Activated CD8-positive, alpha-beta memory T cell treated with anti-CD3 and anti-CD28 coated beads, Interleukin-2, amount 50 U/mL, for 24 hours (primary cell): Measurements from ENCODE around the gene TFB2M.

ENCODE experiments used
- DNase-seq: peaks from one replicate; pipeline ENCODE4 v3.0.0-alpha.2; 2020; ENCODE audit errors: extremely low read depth

Gene TFB2M

DNA sequence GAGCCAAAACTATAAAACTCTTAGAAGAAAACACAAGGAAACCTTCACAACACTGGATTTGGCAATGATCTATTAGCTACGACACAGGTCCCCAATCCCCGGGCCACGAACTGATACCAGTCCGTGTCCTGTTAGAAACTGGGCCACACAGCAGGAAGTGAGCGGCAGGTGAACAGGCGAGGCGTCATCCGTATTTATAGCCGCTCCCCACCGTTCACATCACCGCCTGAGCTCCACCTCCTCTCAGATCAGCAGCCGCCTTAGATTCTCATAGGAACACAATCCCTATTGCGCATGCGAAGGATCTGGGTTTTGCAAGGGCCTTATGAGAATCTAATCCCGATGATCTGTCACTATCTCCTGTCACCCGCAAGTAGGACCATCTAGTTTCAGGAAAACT, 11.9 kb downstream of the TFB2M start:
- DNase-seq = no peak

DNA sequence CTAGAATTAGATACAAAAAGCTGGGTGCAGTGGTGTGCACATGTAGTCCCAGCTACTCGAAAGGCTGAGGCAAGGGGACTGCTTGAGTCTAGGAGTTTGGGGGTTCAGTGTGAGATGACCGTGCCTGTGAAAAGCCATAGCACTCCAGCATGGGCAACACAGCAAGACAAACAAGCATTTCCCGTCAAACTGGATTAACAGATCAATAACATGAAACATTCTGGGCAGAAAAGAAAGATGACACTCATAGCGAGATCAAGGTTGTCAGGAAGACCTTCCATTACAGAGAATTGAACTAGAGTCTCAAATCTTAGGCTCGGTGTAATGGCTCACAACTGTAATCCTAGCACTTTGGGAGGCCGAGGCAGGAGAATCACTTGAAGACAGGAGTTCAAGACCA, 14.0 kb downstream of the TFB2M start:
- DNase-seq = no peak

DNA sequence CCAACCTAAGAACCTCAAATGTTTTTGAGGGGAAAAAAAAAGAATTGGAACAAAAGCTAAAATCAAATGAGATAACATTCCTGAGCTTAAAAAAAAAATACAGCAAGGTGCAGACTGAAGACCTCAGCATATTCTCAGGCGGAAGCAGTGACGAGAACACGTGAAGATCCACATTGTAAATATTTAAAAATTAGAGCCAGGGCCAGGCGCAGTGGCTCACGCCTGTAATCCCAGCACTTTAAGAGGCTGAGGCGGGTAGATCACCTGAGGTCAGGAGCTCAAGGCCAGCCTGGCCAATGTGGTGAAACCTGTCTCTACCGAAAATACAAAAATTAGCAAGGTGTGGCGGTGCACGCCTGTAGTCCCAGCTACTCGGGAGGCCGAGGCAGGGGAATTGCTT, 15.7 kb downstream of the TFB2M start:
- no peak for DNase-seq

DNA sequence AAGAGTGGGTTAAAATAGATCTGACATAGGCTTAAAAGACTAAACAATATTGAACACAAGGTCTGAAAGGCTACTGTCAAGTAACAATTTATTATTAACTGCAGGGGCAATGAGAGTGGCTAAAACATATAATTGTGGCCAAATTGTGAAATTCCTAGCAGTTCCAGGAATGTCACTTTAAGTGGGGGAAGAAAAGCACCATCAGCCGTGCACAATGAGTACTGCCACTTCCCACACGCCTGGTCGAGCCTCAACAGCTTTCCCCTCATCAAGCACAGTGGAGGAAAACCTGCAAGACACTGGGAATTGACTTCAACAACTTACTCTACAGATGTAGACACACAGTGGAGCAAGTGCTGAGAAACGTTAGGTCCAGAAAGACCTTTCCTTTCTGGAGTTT, 16.4 kb downstream of the TFB2M start:
- no peak for DNase-seq

DNA sequence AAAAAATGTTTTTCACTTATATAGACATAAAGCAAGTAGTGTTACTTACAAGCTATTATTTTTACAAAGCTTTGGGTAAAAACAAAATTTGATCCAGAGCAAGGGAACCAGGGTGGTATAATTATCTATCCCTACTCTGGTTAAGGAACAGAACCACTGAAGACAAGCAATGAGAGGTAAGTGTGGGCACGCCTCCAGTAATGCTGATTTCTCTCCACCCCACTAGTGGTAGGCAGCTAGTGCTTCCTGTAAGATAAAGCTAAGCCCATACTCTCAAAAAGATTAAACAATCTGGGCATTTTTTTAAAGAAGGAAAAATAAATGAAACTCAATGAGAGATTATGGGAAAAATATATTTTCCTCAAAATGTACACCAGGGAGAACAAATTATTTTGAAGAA, 22.1 kb downstream of the TFB2M start:
- DNase-seq = no peak

DNA sequence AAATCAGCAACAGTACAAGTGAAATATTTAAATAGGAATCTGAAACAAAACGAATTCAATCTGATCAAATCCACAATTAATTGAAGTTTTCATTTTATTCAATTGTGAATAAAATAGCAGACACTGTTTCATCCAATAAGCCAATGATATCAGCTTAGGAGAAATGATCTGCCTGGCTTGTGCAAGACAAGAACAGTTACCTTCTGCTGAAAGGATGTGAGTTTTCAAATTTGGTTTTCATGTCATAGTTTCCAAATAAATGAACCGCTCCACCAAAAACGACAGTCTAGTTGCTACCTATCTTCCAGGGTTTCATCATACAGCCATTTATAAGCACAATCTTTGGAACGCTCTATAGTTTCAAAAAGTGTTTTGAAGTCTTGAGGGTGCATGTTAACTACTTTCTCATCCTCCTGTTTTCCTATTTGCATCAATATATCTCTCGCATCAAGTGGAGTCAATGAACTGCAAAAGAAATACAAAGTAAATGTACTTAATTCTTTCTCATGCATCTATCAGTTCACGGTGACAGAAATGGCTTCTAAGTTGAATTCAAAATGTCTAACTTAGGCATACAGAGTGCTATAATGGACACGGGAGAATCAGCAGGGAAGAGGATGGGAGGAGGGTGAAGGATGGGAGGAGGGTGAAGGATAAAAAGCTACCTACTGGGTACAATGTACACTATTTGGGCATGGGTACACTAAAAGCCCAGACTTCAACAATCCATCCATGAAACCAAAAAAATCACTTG, 25.1 kb downstream of the TFB2M start:
- no peak for DNase-seq

DNA sequence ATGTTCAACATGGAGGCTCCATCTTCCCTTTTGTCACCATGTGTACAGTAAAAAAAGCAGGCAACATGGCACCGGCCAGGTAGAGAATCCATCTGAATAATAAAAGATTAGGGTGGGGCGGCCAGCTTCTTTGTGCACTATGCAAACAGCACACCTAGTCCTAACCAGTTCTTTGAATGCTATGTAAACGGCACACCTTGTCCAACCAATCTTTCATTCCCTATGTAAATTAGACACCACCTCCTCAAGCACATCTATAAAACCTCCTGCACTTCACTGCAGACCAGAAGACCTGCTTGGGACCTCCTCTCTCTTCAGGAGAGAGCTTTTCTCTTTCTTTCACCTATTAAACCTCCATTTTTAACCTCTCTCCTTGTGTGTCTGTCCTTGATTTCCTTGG, 28.2 kb downstream of the TFB2M start:
- DNase-seq = no peak

DNA sequence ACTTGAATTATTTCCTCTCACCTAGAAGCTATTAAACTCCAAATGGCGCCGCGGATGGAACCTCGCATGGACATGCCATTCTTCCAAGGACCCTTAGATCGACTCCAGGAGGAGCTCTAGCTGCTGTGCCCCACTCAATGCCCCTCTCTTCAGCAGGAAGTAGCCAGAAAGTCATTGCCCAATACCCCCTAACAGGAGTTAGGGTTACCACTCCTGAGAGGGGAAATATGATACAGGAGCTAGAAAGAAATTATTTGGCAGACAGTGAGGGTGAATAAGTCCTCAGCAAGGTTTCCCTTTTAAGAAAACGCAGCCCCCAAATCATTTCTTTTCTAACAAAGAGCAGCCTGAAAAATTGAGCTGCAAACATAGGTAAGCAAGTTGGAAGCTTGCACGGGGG, 28.6 kb downstream of the TFB2M start:
- no peak for DNase-seq

DNA sequence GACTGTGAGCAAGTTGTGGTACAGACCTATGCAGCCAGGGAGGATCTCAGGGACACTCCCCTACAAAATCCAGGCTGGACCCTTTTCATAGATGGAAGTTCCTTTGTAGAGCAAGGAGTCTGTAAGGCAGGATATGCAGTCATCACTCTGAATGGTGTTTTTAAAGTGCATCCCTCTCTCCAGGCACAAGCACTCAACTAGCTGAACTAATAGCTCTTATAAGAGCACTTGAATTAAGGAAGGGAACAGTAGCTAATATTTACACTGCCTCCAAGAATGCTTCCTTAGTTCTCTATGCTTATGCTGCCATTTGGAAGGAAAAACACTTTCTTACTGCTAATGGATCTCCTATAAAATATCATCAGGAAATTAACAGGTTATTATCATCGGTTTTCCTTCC, 31.9 kb downstream of the TFB2M start:
- DNase-seq = no peak

DNA sequence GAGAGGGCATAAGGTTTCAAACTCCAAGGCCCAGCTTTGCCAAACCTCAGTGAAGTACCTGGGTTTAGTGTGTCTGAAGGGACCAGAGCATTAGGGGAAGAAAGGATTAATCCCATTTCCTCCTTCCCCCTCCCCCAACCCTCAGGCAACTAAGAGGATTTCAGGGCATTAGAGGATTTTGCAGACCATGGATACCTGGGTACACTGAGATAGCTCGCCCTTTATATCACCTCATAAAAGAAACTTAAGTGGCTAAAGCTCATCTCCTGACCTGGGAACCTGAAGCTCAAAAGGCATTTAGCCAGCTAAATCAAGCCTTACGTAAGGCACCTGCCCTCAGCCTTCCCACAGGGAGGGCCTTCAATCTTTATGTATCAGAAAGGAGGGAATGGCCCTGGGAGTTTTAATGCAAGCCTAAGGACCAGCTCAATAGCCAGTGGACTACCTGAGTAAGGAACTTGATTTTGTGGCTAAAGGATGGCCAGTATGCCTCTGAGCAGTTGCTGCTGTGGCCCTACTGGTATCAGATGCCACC, 32.6 kb downstream of the TFB2M start:
- no peak for DNase-seq

DNA sequence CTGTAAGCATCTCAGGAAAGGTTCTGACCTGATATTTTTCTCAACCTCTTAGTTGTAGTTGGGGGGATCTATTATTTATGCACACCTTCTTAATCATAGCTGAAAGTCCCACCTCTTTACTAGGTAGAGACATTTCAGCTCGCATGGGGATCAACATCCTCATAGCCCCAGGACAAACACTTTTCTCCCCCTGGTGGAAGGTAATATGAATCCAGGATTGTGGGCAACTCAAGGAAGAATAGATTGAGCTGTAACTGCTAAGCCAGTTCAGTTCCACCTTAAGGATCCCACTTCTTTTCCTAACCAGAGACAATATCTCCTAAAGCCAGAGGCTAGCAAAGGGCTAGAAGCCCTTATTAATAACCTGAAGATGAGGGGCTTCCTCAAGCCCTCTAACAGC, 33.5 kb downstream of the TFB2M start:
- no peak for DNase-seq

DNA sequence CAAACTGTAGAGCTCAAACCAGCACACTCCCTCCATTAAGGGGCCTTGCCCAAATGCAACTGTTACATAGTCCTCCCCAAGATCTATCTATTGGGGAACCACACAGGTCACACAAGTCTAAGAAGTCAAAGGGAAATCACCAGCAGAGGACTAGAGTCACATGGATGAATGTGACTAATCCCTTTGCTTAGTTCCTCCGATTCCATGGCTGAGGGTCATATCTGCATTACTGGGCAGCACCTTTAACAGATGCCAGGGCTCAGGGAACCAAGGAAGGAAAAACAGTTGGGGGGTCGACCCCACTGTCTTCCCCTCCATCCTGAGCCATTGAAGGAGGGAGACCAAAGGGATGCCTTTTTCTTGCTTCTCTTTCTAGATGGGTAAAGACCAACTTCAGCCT, 35.6 kb downstream of the TFB2M start:
- DNase-seq = no peak

DNA sequence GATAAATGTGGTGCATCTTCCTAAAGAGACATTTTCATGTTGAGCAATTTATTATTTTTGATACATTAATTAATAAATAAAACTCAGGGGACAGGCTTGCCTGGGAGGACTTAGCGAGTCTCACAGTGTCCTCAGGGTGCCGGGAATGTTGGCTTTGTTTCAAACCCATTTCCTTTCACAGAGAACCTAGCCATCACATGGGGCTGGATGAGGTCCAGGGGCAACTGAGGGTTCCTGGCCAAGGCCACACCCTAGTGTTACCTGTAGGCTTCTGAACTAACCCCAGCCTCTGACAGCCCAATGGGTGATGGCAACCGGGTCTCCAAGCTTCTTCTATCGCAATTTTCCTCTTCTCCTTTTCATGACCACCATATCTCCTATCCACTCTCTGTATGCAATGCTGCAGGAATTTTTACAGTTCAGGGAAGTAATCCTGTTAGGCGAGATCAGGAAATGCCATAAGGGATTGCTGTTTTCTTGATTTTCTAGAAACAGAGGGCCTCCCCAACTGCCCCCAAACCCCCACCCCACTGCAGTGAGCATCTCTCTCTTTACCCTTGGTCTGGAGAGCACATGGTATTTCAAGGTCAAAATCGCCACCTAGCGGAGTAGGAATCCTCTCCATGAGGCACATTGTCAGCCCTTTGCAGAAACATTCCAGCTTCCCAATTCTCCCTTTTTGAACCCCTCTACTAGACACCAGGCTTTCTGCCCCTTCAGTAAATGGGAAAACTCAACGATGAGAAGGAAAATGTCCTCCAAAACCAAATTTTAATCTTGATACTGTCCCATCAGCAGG, 36.9 kb downstream of the TFB2M start:
- DNase-seq = no peak

DNA sequence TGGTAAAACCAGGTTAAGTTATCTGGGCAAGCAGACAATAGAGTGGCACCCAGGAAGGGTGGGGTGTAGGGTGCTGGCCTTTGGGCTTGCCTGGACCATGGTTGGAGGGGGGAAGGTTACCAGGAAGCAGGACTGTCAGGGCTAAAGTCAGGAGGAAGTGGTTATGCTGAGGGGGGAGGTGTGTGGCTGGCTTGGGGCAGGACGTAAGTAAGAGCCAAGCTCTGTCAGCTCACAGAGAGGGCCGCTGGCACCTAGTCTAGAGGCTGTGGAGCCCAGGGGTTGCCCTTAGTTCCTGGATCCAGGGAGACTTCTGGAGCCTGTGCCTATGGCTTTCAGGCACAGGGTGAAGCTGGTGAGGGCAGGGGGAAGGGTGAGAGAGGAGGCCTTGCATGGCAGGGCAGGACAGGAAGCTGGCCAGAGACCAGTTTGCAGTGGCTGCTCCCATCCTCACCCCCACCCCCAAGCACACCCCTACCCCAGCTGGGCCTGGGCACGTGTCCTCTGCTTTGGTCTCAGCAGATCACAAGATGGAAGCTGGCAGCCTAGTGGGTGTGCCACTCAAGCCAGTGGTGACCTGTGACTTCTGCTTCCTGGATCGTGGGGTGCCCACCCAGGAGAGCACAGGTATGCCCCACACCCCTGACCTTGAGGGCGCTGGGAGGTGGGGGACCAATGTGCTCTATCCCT, 38.5 kb downstream of the TFB2M start:
- no peak for DNase-seq

DNA sequence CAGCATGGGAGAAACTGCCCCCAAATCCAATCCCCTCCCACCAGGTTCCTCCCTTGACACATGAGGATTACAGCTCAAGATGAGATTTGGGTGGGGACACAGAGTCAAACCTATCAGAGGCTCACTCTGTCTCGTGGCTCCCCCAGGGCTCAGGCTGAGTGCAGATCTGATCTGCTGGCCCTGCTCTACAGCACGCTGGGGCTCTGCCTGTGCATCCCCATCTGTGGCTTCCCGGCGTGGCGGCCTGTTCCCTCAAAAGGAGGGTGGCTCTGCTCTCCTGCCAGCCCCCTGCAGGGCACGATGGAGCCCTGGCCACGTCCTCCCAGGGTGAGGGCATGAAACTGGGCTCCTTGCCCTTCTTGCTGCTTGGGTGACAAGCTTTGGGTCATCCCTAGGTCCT, 39.1 kb downstream of the TFB2M start:
- DNase-seq = no peak

DNA sequence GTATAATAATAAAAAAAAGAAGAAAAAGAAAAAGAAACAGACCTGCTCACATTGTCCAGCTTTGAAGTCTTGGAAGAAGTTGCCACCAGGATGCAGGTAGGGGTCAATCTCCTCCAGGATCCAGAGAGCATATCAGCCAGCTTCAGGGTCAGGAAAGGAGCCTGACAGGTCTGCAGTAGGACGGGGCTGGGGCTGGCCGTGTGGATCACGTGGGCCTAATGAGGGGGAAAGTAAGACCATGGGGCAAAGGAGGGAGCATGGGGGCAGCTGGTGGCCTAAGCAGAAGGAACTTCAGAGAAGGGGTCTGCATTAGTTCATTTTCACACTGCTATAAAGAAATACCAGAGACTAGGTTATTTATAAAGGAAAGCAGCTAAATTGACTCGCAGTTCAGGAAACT, 39.7 kb downstream of the TFB2M start:
- no peak for DNase-seq

DNA sequence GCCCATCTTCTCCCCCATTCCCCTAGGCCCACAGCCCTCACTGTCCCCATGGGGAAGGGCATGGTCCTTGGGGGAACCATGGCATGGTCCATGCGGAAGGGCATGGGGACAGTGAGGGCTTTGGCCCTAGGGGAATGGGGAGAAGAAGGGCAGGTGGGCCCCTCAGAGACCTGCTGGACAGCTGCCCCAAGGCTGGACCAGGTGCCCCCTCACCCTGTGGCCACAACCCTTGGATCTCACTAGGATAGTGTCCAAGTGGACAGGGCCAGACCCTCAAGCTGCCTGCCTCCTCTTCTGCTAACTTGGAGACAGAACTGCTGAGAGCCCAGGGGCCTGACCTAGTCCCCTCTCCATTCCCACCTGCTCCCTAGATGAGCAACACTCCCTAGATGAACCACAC, 46.5 kb downstream of the TFB2M start:
- DNase-seq = no peak

DNA sequence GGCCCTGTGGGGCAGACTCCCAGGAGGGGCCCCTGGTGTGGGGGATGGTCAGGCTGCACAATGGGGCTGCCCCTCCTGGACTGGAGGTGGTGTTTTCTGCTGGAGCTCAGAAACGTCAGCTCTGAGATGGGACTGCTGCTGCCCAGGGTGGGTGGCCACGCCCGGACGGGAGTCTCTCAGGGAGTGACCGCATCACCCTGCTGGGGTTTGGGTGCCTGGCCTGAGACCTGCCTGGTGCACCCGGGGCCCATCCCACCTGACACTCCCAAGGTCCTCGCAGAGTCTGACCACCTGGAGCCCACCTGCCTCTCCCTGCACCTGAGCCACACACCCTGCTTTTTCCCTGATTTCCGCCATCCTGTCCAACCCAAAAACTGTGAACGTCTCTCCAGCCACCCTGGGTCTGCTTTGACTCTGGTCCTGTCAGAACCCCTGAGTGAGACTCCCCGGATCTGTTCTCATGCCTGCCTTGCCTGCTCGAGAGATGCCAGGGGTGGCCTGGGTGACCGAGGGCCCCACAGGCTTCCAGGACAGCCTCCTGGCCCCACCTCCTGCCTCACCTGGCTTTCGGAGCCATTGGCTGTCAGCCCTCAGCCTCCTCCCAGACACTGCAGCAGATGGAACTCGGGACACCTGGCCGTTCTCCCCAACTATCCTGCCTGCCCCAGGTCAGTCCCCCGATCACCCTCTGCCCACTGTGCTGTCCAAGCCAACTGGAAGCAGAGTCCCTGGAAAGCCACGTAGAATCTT, 47.4 kb downstream of the TFB2M start:
- no peak for DNase-seq

DNA sequence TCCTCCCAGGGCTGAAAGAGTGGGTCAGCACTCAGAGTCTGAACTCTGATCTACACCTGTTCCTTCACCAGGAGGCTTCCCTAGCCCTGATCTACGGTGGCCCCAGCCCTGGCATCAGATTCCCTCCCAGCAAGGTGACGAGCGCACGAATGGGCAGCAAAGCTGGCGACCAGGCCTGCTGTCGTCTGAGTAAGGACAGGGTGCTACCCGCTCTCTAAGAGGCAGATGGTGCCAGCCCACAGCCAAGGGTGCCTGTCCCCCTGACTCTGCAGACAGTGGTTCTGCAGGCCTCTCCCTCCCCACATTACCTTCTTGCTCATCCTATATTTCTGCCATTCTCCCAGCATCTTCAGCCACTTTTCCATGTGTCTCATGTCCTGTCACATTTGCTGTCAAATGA, 48.7 kb downstream of the TFB2M start:
- DNase-seq = no peak

DNA sequence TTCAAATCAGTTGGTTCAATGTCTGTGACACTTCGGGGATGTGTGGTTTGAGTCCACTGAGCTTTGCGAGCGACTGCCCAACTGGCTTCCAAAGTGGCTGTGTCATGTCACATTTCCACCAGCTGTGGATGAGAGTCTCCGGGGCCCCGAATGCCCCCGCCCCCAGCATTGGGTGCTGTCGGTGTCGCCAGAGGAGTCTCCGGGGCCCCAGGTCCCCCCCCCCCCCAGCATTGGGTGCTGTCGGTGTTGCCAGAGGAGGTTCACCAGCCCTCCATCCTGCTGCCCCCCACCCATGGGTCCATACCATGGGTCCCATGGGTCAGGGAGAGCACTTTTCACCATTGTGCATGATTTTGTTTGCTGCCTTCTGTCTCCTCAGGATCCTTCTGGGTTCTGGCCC, 49.9 kb downstream of the TFB2M start:
- no peak for DNase-seq

DNA sequence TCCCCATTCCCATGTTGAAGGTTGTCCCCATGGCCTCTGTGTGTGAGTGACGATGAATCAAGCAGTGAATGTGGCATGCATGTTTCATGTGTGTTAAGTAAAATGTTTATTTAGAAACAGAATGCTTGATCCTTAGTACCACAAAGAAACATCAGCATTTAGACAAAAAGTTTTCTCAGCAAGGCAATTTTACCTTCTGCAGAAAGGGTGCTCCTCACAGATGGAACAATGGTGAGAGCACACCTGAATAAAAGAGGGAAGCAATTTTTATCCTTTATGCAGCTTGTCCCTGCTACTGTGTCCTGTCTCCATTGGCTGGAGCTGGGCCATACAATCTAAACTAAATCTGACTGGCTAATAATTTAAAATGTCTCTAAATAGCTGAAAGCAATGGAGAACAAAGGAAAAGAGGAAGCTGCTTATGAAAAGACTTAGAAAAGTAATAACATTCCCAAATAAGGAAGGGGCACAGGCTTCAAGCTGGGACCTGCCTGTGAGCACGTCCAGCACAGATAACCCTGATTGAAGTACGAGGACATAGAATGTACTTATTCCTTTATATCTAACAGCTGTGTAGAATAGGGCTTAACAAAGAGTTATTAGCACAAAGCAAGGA, 50.6 kb downstream of the TFB2M start:
- DNase-seq = no peak
